Measurements from ENCODE around the gene D2HGDH.

DNA sequence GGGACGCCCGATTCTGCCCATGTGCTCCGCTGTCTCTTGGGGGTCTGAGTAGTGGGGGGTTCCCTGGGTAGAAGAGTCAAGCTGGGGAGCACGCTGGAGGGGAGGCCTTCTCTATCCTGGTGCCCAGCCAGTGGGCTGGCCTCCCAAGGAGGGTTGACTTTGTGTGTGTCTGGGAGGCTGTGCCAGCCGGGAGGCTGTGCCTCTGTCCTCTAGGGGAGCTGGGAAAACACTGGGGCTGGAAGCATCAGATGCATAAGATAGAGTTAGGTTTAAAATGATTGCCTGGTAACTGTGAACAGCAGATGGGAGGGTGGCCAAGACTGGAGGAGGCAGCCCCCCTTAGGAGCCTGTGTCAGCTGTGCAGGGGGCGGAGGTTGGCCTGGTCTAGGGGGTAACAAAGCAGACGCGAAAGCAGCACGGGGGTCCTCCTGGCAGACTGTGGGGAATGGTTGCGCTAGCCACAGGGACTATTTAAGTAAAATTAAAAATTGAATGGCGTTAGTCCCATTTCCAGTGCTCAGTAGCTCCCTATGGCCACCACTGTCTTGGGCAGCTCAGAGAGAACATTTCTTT lies 31.3 kb upstream of the D2HGDH start:
- TF ChIP-seq, protein P1, sequence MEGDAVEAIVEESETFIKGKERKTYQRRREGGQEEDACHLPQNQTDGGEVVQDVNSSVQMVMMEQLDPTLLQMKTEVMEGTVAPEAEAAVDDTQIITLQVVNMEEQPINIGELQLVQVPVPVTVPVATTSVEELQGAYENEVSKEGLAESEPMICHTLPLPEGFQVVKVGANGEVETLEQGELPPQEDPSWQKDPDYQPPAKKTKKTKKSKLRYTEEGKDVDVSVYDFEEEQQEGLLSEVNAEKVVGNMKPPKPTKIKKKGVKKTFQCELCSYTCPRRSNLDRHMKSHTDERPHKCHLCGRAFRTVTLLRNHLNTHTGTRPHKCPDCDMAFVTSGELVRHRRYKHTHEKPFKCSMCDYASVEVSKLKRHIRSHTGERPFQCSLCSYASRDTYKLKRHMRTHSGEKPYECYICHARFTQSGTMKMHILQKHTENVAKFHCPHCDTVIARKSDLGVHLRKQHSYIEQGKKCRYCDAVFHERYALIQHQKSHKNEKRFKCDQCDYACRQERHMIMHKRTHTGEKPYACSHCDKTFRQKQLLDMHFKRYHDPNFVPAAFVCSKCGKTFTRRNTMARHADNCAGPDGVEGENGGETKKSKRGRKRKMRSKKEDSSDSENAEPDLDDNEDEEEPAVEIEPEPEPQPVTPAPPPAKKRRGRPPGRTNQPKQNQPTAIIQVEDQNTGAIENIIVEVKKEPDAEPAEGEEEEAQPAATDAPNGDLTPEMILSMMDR (conservative IDR thresholded peaks at IDR 0.05; ENCODE audit: low read length) = no peak; the same call in 1 of the 2 replicates
- no peak for TF ChIP-seq EZH2phosphoT487 (IDR thresholded peaks at IDR 0.05; ENCODE audit: borderline replicate concordance, low read depth, low read length)

All from OCI-LY7 (cell line).